HG02943 (cell line): ENCODE data around the gene MEIS1.

Experiments used
- ATAC-seq: cut with Tn5 transposase; IDR thresholded peaks from one replicate; pipeline ENCODE4 v1.9.1; 2021; ENCODE audit warnings: mild to moderate bottlenecking, low read depth, moderate library complexity; ENCODE audit not compliant: unreplicated experiment

The MEIS1 gene

DNA sequence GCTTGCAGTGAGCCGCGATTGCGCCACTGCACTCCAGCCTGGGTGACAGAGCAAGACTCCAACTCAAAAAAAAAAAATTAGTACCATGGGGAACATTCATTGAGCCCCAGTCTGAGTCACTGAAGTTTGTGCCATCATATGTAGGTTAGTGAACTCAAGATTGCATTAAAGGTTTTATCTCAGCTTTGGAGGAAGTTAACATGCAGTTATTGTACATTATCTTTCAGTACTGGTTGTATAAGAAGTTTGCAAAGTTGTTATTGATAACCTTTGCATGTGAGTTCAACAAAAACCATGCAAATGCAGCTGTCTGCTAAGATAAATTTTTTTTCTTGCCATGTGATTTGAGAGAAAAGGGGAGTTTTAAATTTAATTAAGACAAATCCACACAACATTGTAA, 95.7 kb downstream of the MEIS1 start:
- no peak for ATAC-seq

DNA sequence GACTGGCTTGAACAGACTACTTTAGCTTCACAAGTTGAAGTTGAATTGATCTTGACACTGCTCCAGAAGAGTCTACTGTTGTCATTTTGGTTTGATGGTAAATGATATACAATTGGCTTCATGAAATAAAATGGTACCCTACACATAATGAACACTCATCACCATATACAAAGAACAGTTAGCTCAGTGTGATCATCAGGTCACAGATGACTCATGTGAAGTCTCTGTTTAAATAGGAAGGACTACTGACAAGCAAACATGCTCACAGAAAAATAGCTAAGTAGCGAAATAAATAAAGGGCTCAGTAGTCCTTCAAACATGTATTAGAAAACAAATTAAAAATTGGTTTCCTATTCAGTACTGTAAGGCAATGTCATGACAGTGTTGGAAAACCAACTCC, 96.2 kb downstream of the MEIS1 start:
- no peak for ATAC-seq

DNA sequence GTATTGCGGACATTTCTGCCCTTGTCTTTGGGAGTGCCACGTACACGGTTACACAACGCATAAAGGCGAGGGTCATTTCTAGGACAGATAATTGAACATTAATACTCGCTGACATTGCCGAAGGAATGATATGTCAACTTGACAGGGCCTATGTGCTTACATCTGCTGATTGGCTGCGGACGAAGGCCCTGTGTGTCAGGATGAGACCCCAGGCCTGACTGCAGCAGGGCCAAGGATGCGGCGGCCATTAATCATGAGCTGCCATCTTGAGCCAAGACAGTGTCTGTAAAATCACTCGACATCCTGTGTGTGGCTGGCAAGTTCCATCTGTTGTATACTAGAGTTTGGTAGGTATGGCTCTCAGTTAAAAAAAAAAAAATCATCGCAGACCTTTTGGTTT, 96.6 kb downstream of the MEIS1 start:
- no peak for ATAC-seq

DNA sequence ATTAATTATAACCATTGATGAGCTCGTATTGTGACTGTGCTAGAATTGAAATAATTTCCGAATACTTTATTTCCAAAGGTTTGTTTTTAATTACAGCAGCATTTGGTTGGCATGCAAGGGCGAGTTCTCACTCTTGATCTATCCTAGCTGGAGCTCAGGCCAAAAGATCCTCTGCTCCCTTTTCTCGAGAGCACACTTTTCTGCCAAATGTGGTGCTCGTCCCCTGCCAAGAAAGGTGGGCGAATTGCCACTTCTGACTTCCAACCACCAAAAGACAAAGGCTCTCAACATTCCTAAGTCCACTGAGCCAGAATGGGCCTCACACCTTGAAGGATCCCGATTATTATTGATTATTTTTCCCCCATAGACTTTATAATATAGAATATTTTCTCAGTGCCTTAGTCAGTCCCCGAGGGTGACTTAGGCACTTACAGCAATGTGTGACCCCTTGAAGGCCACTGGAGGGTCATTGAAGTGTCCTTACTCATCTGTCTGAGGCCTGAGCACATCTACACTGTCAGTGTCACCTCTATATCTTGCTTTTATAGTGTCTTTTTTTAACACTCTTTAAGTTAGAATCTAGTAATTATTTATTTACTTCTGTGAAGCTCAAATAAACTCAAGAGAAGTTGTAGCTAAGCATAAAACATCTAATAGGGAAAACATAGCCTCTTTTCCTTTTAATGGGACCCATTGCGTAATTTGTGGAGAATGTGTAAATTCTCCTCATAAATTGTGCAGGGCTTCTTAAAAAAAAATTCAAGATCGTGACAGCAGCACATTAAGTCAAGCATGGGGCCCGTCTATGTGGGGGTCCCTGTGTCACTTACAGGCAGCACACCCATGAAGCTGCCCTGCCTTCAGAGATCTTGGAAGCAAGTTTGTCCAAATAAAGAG, 98.3 kb downstream of the MEIS1 start:
- no peak for ATAC-seq

DNA sequence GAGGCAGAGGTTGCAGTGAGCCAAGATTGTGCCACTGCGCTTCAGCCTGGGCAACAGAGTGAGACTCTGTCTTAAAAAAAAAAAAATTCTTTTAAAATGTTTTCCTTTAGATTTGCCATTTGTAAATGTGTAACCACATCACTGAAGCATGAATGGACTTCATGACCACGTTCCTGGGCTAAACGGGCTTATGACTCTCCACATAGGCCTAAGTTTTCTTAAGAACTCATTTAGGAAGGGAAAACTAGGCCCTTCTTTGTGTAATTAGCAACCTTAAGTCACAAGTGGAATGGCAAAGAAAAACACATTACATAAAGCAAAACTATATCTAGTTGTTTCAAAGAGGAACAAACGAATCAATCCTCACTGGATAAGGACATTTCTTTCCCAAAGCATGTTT, 99.5 kb downstream of the MEIS1 start:
- ATAC-seq: no peak

DNA sequence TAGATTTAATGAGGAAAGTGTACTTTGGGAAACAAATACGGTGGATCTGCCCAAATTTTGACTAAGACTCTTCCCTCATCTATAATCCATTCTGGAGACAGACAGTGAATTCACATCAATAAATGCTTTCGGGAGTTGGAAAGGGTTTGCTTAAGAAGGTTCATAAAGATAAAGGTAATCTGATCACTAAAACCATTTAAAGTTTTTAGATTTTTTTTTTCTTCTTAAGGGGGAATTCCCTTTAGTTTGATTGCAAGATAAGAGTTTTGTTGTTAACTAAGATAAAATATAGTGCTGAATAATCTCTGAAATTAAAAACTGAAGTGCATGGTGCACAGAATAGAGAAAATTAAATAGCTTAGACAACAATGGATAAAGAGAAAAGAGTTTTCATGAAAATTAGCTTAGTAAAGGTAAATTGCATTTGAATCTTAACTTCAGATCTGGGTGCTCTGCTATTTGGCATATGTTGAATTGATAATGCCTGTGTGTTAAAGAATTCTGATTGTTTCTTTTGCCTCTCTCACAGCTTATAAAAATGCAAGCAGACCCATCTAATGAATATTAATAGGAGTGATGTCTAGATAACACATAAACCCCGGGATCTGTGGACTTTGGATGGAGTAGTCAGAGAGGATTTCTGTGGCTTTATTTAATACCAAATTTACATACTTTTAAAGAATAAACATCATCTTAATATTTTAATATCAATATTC, 100.8 kb downstream of the MEIS1 start:
- ATAC-seq: no peak

DNA sequence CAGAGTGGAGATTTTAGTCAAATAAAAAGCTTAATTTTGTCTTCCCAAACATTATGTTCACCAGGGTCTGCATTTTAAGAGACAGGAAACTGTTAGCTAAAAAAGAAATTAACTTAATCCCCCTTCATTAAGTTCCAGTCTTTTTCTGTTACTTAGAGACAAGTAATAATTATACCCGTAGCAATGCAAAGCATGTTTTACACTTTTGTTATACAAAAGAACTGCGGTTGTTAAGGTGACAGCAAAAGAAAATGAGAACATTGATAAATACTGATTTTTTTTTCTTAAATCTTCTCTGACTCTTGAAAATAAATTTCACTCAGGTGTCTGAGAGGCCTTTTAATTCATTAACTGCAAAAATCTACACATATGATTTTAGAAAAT, 101.4 kb downstream of the MEIS1 start:
- no peak for ATAC-seq

DNA sequence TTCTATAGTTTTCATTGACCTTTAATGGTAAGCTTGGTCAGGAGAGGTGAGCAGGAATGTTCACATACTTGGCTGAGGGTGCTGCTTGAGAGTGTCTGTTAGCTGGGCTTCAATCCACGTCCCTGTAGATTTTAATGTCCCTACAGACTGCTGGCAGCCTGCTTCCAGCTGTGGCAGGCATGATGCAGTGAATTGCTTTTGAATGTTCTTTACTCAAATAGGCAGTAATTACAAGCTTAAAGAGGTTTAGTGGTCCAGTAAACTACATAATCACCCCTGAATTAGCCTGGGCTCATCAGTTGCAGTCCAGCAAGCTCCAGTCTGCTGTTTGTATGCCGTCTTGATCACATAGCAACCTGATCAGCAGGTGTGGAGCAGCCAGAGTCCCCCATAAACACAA, 102.1 kb downstream of the MEIS1 start:
- no peak for ATAC-seq

DNA sequence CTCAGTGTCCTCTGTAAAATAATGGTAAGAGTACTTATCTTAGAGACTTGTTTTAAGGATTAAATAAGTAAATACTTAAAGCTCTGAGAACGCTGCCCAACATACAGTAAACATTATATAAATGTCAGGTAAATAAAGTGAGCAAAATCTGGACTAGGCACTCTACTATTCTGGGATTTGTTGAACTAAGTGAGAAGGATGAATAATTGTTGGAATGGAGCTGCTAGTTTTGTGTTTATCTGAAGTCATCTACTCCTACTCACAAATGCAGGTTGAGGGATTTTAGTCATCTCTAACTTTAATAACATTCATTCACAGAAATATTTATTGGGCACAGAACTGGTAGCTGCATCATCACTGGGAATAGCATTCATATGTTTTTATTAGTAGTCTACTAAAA, 103.4 kb downstream of the MEIS1 start:
- no peak for ATAC-seq

DNA sequence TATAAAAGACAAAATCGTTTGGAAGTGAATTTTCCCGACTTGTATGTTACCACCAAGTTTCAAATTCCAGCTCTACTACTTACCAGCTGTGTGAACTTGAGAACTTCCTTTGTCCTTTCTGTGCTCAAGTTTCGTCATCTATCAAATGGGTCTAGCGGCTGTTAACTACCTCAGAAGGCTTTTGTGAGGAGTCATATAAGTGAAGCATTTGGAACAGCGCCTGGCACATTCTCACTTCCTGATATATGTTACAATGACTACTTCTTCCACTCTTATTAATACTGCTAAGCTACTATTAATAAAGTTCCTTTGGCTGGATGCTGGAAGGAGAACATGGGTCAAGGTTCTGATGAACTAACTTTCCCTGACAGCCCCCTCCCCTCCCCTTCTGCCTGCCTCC, 104.5 kb downstream of the MEIS1 start:
- ATAC-seq: no peak

DNA sequence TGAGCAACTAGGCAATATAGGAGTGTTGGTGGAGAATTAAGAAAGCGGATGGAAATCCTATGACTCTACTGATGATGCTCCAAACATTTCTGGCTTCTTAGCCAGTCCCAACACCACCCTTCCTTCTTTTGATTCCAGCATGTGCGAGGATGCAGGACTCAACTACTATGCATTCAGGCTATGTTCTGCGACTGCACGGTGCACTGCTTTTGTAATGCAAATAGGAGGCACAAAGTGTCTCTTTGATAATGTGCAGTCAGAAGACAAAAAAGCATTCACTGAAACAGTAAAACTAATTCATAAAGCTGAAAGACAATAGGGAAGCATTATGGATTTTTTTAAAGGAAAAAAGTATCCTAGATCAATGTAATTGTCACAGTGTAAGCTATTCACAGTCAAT, 106.7 kb downstream of the MEIS1 start:
- no peak for ATAC-seq

DNA sequence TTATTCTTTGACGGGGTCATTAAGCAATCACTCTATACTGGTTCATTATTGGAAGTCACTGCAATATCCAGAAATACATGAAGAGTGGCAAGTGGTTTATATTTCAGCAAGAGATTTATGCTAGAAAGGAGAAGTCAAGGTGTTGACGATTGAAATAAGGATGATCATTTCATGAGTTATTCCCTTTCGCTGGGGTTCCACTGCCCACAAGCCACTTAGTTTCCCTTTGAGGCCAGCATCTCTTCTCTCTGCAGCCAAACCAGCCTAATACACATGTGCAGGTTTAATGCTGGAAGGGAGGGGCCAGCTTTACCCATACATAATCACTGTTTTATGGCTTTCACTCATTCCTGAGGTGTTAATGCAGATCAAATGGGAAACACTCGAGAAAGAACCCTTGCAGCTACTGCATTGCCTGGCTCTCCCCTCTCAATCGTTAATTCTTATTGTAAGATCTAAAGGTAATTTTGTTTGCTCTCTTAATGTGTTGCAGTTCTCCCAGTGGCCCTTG, 108.4 kb downstream of the MEIS1 start:
- ATAC-seq: no peak

DNA sequence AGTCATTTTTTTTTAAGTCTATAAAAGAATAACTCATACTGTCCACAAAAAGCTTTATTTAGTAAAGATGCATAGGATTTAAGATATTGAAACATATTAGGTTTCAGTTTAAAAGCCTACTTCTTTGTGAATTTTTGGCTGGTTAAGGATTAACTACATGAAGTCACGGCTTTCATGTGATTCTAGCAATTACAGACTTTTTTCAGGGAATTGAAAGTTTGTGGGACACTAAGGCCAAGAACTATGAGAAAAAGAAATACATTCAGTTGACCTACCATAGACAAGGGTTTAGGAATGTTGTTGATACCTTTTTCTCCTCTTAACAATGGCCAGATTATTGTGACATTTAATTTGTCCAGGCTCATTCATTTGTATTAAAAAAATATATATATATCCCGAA, 109.3 kb downstream of the MEIS1 start:
- ATAC-seq: no peak

DNA sequence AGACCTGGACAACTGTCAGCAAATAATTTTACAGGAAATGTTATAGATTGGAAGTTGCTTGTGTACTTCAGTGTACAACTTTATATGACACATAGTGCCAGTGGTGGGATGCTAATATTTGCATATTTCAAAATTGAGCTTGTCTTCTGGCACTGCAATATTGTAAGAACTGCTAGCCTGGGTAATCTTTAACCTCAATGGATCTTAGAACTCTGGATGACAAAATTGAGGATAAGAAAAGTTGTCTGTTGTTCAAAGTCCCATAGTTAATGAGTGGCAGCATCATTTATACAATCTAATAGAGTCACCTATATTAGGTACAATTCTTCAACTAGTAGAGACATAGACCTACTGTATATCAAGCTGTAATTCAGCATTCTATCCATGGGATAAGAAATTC, 110.3 kb downstream of the MEIS1 start:
- no peak for ATAC-seq

DNA sequence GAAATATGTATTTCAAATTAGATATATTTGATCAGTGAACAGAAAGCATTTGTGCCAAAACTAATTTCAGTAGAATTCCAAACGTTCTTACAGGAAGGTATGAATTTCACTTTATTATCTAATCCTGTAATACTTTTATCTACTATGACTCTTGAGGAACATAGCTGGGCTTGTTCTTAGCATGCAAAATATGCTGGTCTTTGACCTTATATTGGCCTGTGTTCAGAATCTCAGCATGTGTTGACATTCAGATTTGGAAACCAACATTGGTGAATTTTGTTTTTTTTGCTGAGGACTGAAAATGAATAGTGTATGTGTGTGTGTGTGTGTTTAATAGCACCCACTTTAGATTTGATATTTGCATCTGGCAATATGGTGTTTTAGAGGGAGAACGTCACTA, 112.2 kb downstream of the MEIS1 start:
- no peak for ATAC-seq

DNA sequence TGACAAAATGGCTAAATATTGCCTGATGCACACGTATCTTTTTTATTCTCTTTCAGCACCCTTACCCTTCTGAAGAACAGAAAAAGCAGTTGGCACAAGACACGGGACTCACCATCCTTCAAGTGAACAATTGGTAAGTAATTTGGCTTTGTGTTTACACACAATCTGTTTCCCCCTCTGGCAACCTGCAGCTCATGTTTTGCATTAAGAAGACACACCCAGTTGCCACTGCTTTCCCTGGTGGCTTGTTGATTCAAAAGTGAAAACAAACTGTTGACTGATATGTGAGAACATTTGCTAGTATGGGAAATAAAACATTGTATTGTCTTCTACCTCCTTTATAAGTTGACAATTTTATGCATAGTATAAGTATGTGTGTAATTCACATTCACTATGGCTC, 113.0 kb downstream of the MEIS1 start:
- no peak for ATAC-seq

DNA sequence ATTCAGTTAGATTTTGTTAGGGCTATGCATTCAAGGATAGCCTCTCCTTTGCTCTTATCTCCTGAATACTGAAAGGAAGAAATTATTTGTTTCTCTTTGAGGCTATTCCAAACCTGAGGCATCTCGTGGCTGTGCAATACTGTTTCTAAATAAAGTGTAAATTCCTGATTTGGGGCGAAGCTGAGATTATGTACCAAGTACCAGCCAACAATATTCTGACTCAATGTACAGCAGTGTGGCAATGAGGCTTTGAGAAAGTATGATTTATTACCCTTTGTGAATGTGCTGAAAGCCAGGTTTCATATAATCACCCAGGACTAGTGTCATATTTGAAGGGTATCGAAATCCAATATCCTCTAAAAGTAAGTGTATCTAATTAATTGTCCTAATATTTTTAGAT, 113.5 kb downstream of the MEIS1 start:
- ATAC-seq: no peak

DNA sequence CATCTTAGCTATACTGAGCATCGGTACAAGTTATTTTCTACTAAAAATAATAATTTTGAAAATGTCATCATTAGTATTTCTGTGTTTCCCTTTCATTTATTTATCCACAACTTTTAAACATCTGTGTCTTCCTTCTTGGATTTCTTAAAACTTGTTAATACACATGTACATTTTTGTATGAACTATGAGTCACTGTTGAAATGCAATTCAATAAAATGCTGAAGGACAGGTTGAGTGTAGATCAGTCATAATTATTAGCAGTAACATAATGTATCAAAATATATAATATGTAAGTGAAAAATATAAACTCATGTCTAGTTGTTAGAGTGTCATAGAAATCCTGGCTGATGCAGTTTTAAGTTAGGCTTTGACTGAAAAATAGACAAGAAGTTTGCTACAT, 115.9 kb downstream of the MEIS1 start:
- no peak for ATAC-seq

DNA sequence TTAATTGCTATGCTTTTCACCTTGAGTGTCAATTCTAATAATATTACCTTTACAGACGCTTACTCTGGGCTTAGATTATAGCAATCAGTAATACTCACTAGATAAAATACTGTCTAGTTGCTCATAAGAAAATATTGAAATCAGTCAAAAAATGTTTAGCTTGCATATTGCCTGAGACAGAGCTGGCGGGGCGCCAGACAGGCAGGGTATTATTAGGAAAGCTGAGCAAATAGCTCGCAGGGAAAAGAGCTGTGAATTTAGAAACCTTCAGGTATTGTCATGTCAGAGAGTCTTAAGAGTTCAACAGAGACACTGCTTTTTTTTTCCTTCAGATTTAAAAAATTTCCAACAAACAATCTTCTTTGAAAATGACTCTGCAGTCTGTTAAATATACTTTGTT, 118.4 kb downstream of the MEIS1 start:
- no peak for ATAC-seq

DNA sequence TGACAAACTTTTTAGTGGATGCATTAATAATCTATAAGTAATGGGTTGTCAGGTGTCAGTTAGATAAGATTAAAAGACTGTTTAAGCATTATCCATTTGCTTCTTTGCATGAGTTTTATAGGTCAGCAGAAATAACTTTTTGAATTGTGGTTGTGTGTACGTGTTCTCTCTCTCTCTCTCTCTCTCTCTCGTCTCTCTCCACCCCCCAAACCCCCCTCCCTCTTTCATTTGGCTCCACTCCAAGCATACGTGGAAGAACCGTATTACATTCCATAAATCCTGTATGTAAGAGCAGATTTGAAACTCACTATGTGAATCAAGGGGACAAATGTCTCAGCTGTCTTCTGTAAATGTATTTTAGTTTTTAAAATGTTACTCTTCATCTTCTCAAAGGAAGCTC, 120.2 kb downstream of the MEIS1 start:
- no peak for ATAC-seq

DNA sequence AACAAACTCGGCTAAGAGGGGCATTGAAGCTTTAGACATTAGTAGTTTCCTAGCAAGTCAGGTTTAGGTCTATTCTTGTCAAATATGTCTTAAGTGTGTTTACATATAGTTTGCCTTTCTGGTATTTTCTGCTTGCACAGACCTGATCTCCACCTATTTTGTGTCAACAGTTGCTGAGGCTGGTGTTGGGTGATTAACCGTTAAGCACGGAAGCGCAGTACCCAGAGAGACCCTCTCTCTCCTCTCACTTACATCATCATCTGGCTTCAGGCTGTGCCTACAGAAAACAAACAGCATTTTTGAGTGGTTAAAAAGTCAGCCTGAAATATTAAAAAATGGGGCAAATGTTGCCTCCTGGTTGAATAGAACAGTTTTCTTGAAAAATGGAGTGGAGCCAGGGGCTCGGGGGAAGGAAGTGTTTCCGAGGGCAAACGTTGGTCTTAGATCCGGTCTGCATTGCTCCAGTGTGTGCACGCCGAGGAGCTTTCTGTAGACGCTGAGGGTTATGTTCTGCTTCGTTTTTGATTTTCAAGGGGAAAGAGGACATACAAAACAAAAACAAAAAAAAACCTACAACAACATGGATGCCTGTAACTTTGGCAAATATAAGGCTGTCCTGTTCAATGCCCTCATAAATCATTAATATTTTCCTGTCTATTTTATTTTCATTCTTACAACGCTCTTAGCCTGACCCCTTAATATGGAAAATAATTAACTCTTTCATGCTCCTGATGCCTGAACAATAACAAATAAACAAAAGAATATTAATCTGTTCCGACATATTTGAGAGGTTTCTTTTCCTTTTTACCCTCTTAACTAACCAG, 120.8 kb downstream of the MEIS1 start:
- ATAC-seq: no peak
